ENCODE data around the gene TRIM62. TPM values are rescaled to one million over a fixed set of nuclear protein-coding genes. Genes with fewer than 3 reads are reported as not detected.

The TRIM62 gene
- total RNA-seq, 2 donors from 2014 or later, result 13.3 to 18.1 TPM

DNA sequence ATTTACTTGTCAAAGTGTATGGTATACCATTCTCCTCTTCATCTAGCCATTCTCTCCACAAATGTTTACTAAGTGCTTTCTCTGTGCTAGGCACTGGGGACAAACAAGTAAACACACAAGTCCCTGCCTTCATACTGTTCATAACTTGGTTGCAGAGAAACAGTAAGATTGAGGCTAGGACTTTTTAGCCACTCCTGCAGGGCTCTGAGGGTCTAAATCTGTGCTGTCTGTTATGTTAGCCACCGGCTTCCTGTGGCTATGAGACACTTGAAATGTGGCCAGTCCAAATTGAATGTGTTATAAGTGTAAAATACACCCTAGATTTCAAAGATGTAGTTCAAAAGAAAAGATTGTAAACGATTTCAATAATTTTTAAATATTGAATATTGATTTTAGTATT is 50.7 kb downstream of the TRIM62 start:
- H3K9me3 ChIP-seq, result no peaks in the 10 kb centered on the region
- no peaks in the 10 kb centered on the region for H3K36me3 ChIP-seq
- no peak for DNase-seq (ENCODE audit: low spot score)
- intact Hi-C loops (cut with DNase I), result no loop called here
- no peaks in the 10 kb centered on the region for H3K27me3 ChIP-seq (replicated peaks; ENCODE audit: insufficient read depth)
- WGBS, result 85% methylated on average over 2 of the region's 2 CpGs
- H3K4me3 ChIP-seq, result no peak overlapping the region
- TF ChIP-seq POLR2A (IDR thresholded peaks at IDR 0.05) (no peak), POLR2AphosphoS5 (IDR thresholded peaks at IDR 0.05) (no peak)
- TF ChIP-seq, protein P1, sequence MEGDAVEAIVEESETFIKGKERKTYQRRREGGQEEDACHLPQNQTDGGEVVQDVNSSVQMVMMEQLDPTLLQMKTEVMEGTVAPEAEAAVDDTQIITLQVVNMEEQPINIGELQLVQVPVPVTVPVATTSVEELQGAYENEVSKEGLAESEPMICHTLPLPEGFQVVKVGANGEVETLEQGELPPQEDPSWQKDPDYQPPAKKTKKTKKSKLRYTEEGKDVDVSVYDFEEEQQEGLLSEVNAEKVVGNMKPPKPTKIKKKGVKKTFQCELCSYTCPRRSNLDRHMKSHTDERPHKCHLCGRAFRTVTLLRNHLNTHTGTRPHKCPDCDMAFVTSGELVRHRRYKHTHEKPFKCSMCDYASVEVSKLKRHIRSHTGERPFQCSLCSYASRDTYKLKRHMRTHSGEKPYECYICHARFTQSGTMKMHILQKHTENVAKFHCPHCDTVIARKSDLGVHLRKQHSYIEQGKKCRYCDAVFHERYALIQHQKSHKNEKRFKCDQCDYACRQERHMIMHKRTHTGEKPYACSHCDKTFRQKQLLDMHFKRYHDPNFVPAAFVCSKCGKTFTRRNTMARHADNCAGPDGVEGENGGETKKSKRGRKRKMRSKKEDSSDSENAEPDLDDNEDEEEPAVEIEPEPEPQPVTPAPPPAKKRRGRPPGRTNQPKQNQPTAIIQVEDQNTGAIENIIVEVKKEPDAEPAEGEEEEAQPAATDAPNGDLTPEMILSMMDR (IDR thresholded peaks at IDR 0.05), result no peak
- peaks cover 3% of the 10 kb centered on the region for H3K4me1 ChIP-seq (replicated peaks)
- no peak overlapping the region for H3K27ac ChIP-seq

DNA sequence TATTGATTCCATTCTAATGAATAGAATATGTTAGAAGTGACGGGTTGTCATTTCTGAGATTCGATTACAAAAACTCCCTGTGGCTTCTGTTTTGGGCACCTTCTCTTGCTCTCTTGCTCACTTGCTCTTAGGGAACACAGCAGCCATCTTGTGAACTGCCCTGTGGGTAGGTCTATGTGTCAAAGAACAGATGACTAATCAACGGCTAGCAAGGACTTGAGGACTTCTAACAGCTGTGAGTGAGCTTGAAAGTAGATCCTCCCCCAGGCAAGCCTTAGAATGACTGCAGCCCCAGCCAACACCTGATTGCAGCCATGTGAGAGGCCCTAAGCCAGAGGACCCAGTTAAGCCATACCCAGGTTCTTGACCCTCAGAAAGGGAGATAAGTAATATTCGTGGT is 51.5 kb downstream of the TRIM62 start:
- no peak overlapping the region for H3K4me3 ChIP-seq
- no peaks in the 10 kb centered on the region for H3K27me3 ChIP-seq (replicated peaks; ENCODE audit: insufficient read depth)
- 79% methylated on average over 4 of the region's 4 CpGs for WGBS
- no peak overlapping the region for H3K27ac ChIP-seq
- H3K4me1 ChIP-seq (replicated peaks), result peaks cover 4% of the 10 kb centered on the region
- TF ChIP-seq POLR2A (IDR thresholded peaks at IDR 0.05) (no peak), POLR2AphosphoS5 (IDR thresholded peaks at IDR 0.05) (no peak)
- TF ChIP-seq, protein P1 (IDR thresholded peaks at IDR 0.05), result no peak
- intact Hi-C loops (cut with DNase I), result no loop called here
- no peak for DNase-seq (ENCODE audit: low spot score)
- H3K36me3 ChIP-seq, result no peaks in the 10 kb centered on the region
- no peaks in the 10 kb centered on the region for H3K9me3 ChIP-seq

DNA sequence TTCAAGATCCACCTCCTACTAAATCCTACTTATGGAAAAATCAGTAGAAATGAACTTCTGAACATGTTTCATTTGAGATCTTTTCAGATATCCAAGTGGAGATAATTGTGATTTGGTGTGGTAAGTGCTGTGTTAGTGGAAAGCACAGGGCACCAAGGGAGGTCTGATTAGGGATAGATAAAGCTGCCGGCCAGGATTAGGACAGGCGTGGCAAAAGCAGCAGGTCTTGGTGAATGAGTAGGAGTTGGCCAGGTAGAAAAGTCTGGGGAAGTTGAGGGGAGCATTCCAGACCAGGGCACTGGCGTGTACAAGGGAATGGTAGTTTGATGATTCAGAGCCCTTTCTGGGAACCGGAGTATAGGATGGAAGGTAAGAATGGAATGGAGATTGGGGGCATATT is 53.1 kb downstream of the TRIM62 start:
- H3K4me3 ChIP-seq, result no peak overlapping the region
- intact Hi-C loops (cut with DNase I), result loop anchor here (10.0 kb wide), 1 partner anchor 336 kb away; no protein-coding TSS in a partner anchor
- no peak for TF ChIP-seq POLR2AphosphoS5 (IDR thresholded peaks at IDR 0.05)
- TF ChIP-seq, protein P1 (IDR thresholded peaks at IDR 0.05), result no peak
- no peak for TF ChIP-seq POLR2A (IDR thresholded peaks at IDR 0.05)
- no peak for DNase-seq (ENCODE audit: low spot score)
- H3K27ac ChIP-seq, result no peak overlapping the region
- 87% methylated on average over 4 of the region's 4 CpGs for WGBS
- H3K9me3 ChIP-seq, result no peaks in the 10 kb centered on the region
- H3K4me1 ChIP-seq (replicated peaks), result peaks cover 4% of the 10 kb centered on the region
- H3K27me3 ChIP-seq (replicated peaks; ENCODE audit: insufficient read depth), result no peaks in the 10 kb centered on the region
- H3K36me3 ChIP-seq, result no peaks in the 10 kb centered on the region

DNA sequence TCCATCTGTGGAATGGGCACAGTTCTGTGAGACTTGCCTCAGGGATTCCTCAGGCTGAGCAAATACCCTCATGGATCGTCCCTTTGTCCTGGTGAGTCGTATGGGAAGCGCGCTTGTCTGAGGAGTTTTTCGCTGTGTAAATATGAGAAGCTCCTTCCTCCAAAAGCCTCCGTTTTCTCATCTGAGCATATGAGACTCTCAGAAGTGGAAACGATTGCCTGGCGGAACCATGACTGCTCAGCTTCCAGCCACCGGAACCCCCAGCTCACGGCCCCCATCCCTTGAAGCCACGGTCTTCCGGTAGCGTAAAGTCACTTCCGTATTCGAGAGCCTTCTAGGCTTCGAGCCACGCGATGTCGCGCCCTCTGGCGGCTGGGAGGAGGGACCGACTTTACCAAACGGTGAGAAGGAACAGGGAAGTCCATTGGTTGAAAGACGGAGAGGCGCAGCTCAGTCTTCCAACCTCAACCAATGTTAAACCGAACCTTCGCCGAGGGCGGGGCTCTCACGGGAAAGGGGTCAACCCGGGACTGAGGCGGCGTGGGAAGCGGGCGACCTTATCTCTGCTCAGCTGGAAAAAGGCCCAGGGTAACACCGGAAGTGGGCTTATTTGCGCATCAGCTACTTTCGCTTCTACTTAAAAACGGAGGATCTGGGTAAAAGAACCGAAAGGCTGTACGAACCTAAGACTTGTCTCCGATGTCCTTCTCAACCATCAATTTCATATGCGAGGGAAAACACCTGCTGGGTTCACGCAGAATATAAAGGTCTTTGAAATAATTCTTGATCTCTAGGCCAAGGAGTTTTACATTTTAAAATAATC is 54.6 kb downstream of the TRIM62 start:
- H3K27me3 ChIP-seq (replicated peaks; ENCODE audit: insufficient read depth), result no peaks in the 10 kb centered on the region
- intact Hi-C loops (cut with DNase I), result loop anchor here (10.0 kb wide), 1 partner anchor 338 kb away; no protein-coding TSS in a partner anchor
- H3K9me3 ChIP-seq, result no peaks in the 10 kb centered on the region
- H3K27ac ChIP-seq, result peak overlapping the region; percentile 83 to 87
- peak overlapping the region; percentile 44 to 55 for H3K4me3 ChIP-seq
- peak; percentile 52 for TF ChIP-seq POLR2A (IDR thresholded peaks at IDR 0.05)
- peak; percentile 100 for TF ChIP-seq POLR2AphosphoS5 (IDR thresholded peaks at IDR 0.05)
- TF ChIP-seq, protein P1 (IDR thresholded peaks at IDR 0.05), result peak; percentile 95 to 98 (median 98)
- H3K36me3 ChIP-seq, result no peaks in the 10 kb centered on the region
- DNase-seq (ENCODE audit: low spot score), result peak; percentile 97
- H3K4me1 ChIP-seq (replicated peaks), result peaks cover 4% of the 10 kb centered on the region
- WGBS, result 1% methylated on average over 44 of the region's 44 CpGs
